ENCODE results near the gene DMPK.
"Not testable (repeated sequence)": the region's sequence is repeated elsewhere in the genome, so short reads cannot be mapped to it uniquely, and the experiment has no call there.

Gene DMPK

GRCh38 chr19:45754323-45754722 is 28.0 kb downstream of the DMPK start:
- DNase-seq (ENCODE audit: extremely low spot score, insufficient read length, low read depth), result no peak
- FAIRE-seq, result no peak

GRCh38 chr19:45753548-45753947 is 28.7 kb downstream of the DMPK start:
- FAIRE-seq, result no peak

GRCh38 chr19:45752639-45753038 is 29.7 kb downstream of the DMPK start:
- DNase-seq (ENCODE audit: extremely low spot score, insufficient read length, low read depth) (no peak), FAIRE-seq (no peak)

More at GRCh38 chr19:45753548-45753947, 28.7 kb downstream of the DMPK start:
- DNase-seq (ENCODE audit: extremely low spot score, insufficient read length, low read depth), result no peak

GRCh38 chr19:45751483-45751882 is 30.8 kb downstream of the DMPK start:
- not testable (repeated sequence) for FAIRE-seq; DNase-seq (ENCODE audit: extremely low spot score, insufficient read length, low read depth)

- FAIRE-seq, result no peak
- DNase-seq (ENCODE audit: extremely low spot score, insufficient read length, low read depth), result no peak
These were observed 34.8 kb downstream of the DMPK start for GRCh38 chr19:45747513-45747912.

- FAIRE-seq, result no peak
- no peak for DNase-seq (ENCODE audit: extremely low spot score, insufficient read length, low read depth)
These were observed 35.4 kb downstream of the DMPK start for GRCh38 chr19:45746866-45747265.

- DNase-seq (ENCODE audit: extremely low spot score, insufficient read length, low read depth) (no peak), FAIRE-seq (no peak)
These were observed 36.7 kb downstream of the DMPK start for GRCh38 chr19:45745606-45746005.

GRCh38 chr19:45742969-45743368 is 39.3 kb downstream of the DMPK start:
- FAIRE-seq, result no peak
- no peak for DNase-seq (ENCODE audit: extremely low spot score, insufficient read length, low read depth)

GRCh38 chr19:45739498-45740439 is 42.5 kb downstream of the DMPK start:
- no peak for DNase-seq (ENCODE audit: extremely low spot score, insufficient read length, low read depth)
- FAIRE-seq, result no peak

GRCh38 chr19:45733160-45733810 is 49.0 kb downstream of the DMPK start, which contains the start of gene MEIOSIN:
Gene MEIOSIN, plus strand, starts transcription at chr19:45733439. Its CDS starts 1,938 bp downstream, at chr19:45735377.
- no peak for FAIRE-seq
- no peak for DNase-seq (ENCODE audit: extremely low spot score, insufficient read length, low read depth)

GRCh38 chr19:45730368-45731288 is 51.7 kb downstream of the DMPK start, which contains the start of gene FBXO46:
Gene FBXO46, minus strand, starts transcription at chr19:45730896. Its CDS starts 17,401 bp downstream, at chr19:45713495.
- DNase-seq (ENCODE audit: extremely low spot score, insufficient read length, low read depth) (peak; percentile 94), FAIRE-seq (peak; percentile 99)

GRCh38 chr19:45729800-45730290 is 52.4 kb downstream of the DMPK start:
- DNase-seq (ENCODE audit: extremely low spot score, insufficient read length, low read depth) (no peak), FAIRE-seq (peak; percentile 81)

GRCh38 chr19:45728683-45729082 is 53.6 kb downstream of the DMPK start:
- not testable (repeated sequence) for FAIRE-seq; DNase-seq (ENCODE audit: extremely low spot score, insufficient read length, low read depth)

- not testable (repeated sequence) for FAIRE-seq; DNase-seq (ENCODE audit: extremely low spot score, insufficient read length, low read depth)
These were observed 62.2 kb downstream of the DMPK start for GRCh38 chr19:45720065-45720464.
